ENCODE measurements around the gene SPC24. TPM values are rescaled to one million over a fixed set of nuclear protein-coding genes. Genes with fewer than 3 reads are reported as not detected.
A peak's percentile ranks its signal among the peaks of the same experiment; 100 is the strongest.

The SPC24 gene
- total RNA-seq, result 8.6 TPM
- long read RNA-seq, result 0 reads

GRCh38 chr19:11155373-11156120 lies at the start of gene SPC24:
SPC24 (minus strand) TSS chr19:11155782; CDS start chr19:11155776, 6 bp downstream.
- intact Hi-C loops (cut with DNase I), result loop anchor here (2.0 kb wide), 1 partner anchor 13 kb away; no protein-coding TSS in a partner anchor
- peak; percentile 97 for DNase-seq (ENCODE audit: missing footprints)
- ATAC-seq, result peak; percentile 93

- ATAC-seq (no peak), DNase-seq (ENCODE audit: missing footprints) (peak; percentile 70)
- intact Hi-C loops (cut with DNase I), result loop anchor here (5.0 kb wide), 1 partner anchor 168 kb away; no protein-coding TSS in a partner anchor
Observed at GRCh38 chr19:11204943-11205349, 49.4 kb upstream of the SPC24 start.

GRCh38 chr19:11204076-11204602 lies 48.6 kb upstream of the SPC24 start:
- intact Hi-C loops (cut with DNase I), result loop anchor here (5.0 kb wide), 1 partner anchor 167 kb away; no protein-coding TSS in a partner anchor

GRCh38 chr19:11203194-11204075 lies 47.9 kb upstream of the SPC24 start:
- intact Hi-C loops (cut with DNase I), result loop anchor here (1.0 to 5.0 kb wide), 2 partner anchors 65 to 166 kb away; no protein-coding TSS in a partner anchor
- ATAC-seq (peak; percentile 75), DNase-seq (ENCODE audit: missing footprints) (peak; percentile 84)

More at GRCh38 chr19:11204076-11204602, 48.6 kb upstream of the SPC24 start:
- ATAC-seq (peak; percentile 2), DNase-seq (ENCODE audit: missing footprints) (no peak)

GRCh38 chr19:11202488-11203193 lies 47.1 kb upstream of the SPC24 start:
- DNase-seq (ENCODE audit: missing footprints) (peak; percentile 67), ATAC-seq (no peak)
- intact Hi-C loops (cut with DNase I), result loop anchor here (1.0 to 5.0 kb wide), 2 partner anchors 64 to 165 kb away; no protein-coding TSS in a partner anchor

- ATAC-seq (no peak), DNase-seq (ENCODE audit: missing footprints) (peak; percentile 56)
- intact Hi-C loops (cut with DNase I), result loop anchor here (5.0 kb wide), 1 partner anchor 164 kb away; no protein-coding TSS in a partner anchor
Observed at GRCh38 chr19:11201791-11202190, 46.2 kb upstream of the SPC24 start.

- DNase-seq (ENCODE audit: missing footprints), result peak; percentile 67
- no peak for ATAC-seq
- intact Hi-C loops (cut with DNase I), result loop anchor here (5.0 kb wide), 1 partner anchor 164 kb away; no protein-coding TSS in a partner anchor
Observed at GRCh38 chr19:11200931-11201330, 45.3 kb upstream of the SPC24 start.

GRCh38 chr19:11200015-11200574 lies 44.5 kb upstream of the SPC24 start:
- intact Hi-C loops (cut with DNase I), result loop anchor here (5.0 kb wide), 1 partner anchor 163 kb away; no protein-coding TSS in a partner anchor
- ATAC-seq, result no peak
- DNase-seq (ENCODE audit: missing footprints), result peak; percentile 64

GRCh38 chr19:11199517-11199916 lies 43.9 kb upstream of the SPC24 start:
- intact Hi-C loops (cut with DNase I), result no loop called here
- ATAC-seq, result no peak
- DNase-seq (ENCODE audit: missing footprints), result no peak

- ATAC-seq, result no peak
- DNase-seq (ENCODE audit: missing footprints), result peak; percentile 60
- intact Hi-C loops (cut with DNase I), result no loop called here
Observed at GRCh38 chr19:11198769-11199424, 43.3 kb upstream of the SPC24 start.

- DNase-seq (ENCODE audit: missing footprints) (peak; percentile 26), ATAC-seq (no peak)
- intact Hi-C loops (cut with DNase I), result no loop called here
Observed at GRCh38 chr19:11198175-11198534, 42.6 kb upstream of the SPC24 start.

- intact Hi-C loops (cut with DNase I), result loop anchor here (1.0 kb wide), 1 partner anchor 54 kb away; no protein-coding TSS in a partner anchor
- DNase-seq (ENCODE audit: missing footprints) (peak; percentile 91), ATAC-seq (peak; percentile 89)
Observed at GRCh38 chr19:11197291-11198174, 42.0 kb upstream of the SPC24 start, which contains the start of gene KANK2. KANK2 (minus strand) TSS chr19:11197545; CDS start chr19:11194511, 3,034 bp downstream.

- peak; percentile 71 for DNase-seq (ENCODE audit: missing footprints)
- ATAC-seq, result peak; percentile 48
- intact Hi-C loops (cut with DNase I), result loop anchor here (1.0 kb wide), 1 partner anchor 53 kb away; no protein-coding TSS in a partner anchor
Observed at GRCh38 chr19:11196406-11197287, 41.1 kb upstream of the SPC24 start.

GRCh38 chr19:11195681-11196080 lies 40.1 kb upstream of the SPC24 start:
- intact Hi-C loops (cut with DNase I), result no loop called here
- ATAC-seq (no peak), DNase-seq (ENCODE audit: missing footprints) (peak; percentile 0)

Measured in Right ventricle myocardium inferior (tissue), 1 donor.